GM18909 (cell line): ENCODE results near the gene WDHD1.
"Not testable (repeated sequence)": the region's sequence is repeated elsewhere in the genome, so short reads cannot be mapped to it uniquely, and the experiment has no call there.

ENCODE experiments used
- ATAC-seq: cut with Tn5 transposase; IDR thresholded peaks from one replicate; pipeline ENCODE4 v1.9.1; 2021; ENCODE audit warnings: mild to moderate bottlenecking; ENCODE audit not compliant: unreplicated experiment, poor library complexity

WDHD1 gene

GRCh38 chr14:55047301-55048053 is 20.6 kb upstream of the WDHD1 start:
- no peak for ATAC-seq

GRCh38 chr14:55045087-55045486 is 18.2 kb upstream of the WDHD1 start:
- ATAC-seq, result no peak

GRCh38 chr14:55043528-55043927 is 16.6 kb upstream of the WDHD1 start:
- ATAC-seq, result no peak

GRCh38 chr14:55038708-55039107 is 11.8 kb upstream of the WDHD1 start:
- no peak for ATAC-seq

- not testable (repeated sequence) for ATAC-seq
Measured at GRCh38 chr14:55037995-55038394, 11.1 kb upstream of the WDHD1 start.

- no peak for ATAC-seq
Measured at GRCh38 chr14:55031190-55031589, 4.3 kb upstream of the WDHD1 start.

- no peak for ATAC-seq
Measured at GRCh38 chr14:55028476-55028875, 1.6 kb upstream of the WDHD1 start.

GRCh38 chr14:55028066-55028465 is 1.2 kb upstream of the WDHD1 start:
- no peak for ATAC-seq

- no peak for ATAC-seq
Measured at GRCh38 chr14:55026441-55026792, 482 bp downstream of the WDHD1 start.

GRCh38 chr14:55025948-55026347 is 951 bp downstream of the WDHD1 start:
- ATAC-seq, result no peak

GRCh38 chr14:55024365-55024764 is 2.5 kb downstream of the WDHD1 start:
- ATAC-seq, result not testable (repeated sequence)

GRCh38 chr14:55019968-55020554 is 6.8 kb downstream of the WDHD1 start:
- ATAC-seq, result no peak

GRCh38 chr14:55015006-55015405 is 11.9 kb downstream of the WDHD1 start:
- no peak for ATAC-seq

GRCh38 chr14:55005071-55005470 is 21.8 kb downstream of the WDHD1 start:
- ATAC-seq, result no peak

GRCh38 chr14:55000381-55000780 is 26.5 kb downstream of the WDHD1 start:
- ATAC-seq, result no peak

GRCh38 chr14:54985156-54985555 is 41.7 kb downstream of the WDHD1 start:
- ATAC-seq, result no peak

- ATAC-seq, result no peak
Measured at GRCh38 chr14:54981698-54982097, 45.2 kb downstream of the WDHD1 start.

GRCh38 chr14:54979039-54979438 is 47.9 kb downstream of the WDHD1 start:
- no peak for ATAC-seq

- no peak for ATAC-seq
Measured at GRCh38 chr14:54976316-54976715, 50.6 kb downstream of the WDHD1 start.

GRCh38 chr14:54975856-54976255 is 51.0 kb downstream of the WDHD1 start:
- ATAC-seq, result no peak

- ATAC-seq, result no peak
Measured at GRCh38 chr14:54974788-54975414, 52.0 kb downstream of the WDHD1 start.

- no peak for ATAC-seq
Measured at GRCh38 chr14:54967496-54967895, 59.4 kb downstream of the WDHD1 start.
